HEK293T (cell line): ENCODE data around the gene VSIR.

Source experiments
- CTCF ChIA-PET: fragments of 350-600 bp; formaldehyde crosslinking; extraction: SDS; loops from one replicate; lab custom pipeline; 2021; ENCODE audit warnings: antibody characterized with exemption, inconsistent platforms; lab: Yijun Ruan, JAX
- POLR2A ChIA-PET: fragments of 350-600 bp; formaldehyde crosslinking; extraction: SDS; loops from one replicate; lab custom pipeline; 2020; ENCODE audit warnings: antibody characterized with exemption, inconsistent platforms; lab: Yijun Ruan, JAX
- DNase-seq: peaks from one replicate; pipeline ENCODE4 v3.0.0; 2012; ENCODE audit warnings: mixed read lengths; ENCODE audit errors: extremely low spot score
- ARNT ChIP-seq: fragments of 450-650 bp; IDR thresholded peaks from 2 replicates; pipeline ENCODE4 v1.6.1; 2017; ENCODE audit warnings: mild to moderate bottlenecking
- BHLHE40 ChIP-seq: fragments of 450-650 bp; IDR thresholded peaks from 2 replicates; pipeline ENCODE4 v1.6.1; 2016; ENCODE audit warnings: mild to moderate bottlenecking, moderate library complexity, borderline replicate concordance
- CTBP1 ChIP-seq: fragments of 450-650 bp; IDR thresholded peaks from 2 replicates; pipeline ENCODE4 v1.6.1; 2016; ENCODE audit warnings: borderline replicate concordance
- ELF4 ChIP-seq: fragments of 450-650 bp; IDR thresholded peaks from 2 replicates; pipeline ENCODE4 v1.6.1; 2017; ENCODE audit warnings: antibody characterized with exemption
- FOXA1 ChIP-seq: fragments of 450-650 bp; IDR thresholded peaks from 2 replicates; pipeline ENCODE4 v1.6.1; 2016; ENCODE audit warnings: mild to moderate bottlenecking
- FOXK2 ChIP-seq: fragments of 450-650 bp; IDR thresholded peaks from 2 replicates; pipeline ENCODE4 v1.6.1; 2016; ENCODE audit warnings: mild to moderate bottlenecking
- FOXM1 ChIP-seq: fragments of 450-650 bp; IDR thresholded peaks from 2 replicates; pipeline ENCODE4 v1.6.1; 2017; ENCODE audit warnings: mild to moderate bottlenecking, borderline replicate concordance
- HDGF ChIP-seq: fragments of 450-650 bp; IDR thresholded peaks from 2 replicates; pipeline ENCODE4 v1.6.1; 2017; ENCODE audit warnings: antibody characterized with exemption, borderline replicate concordance
- L3MBTL2 ChIP-seq: fragments of 450-650 bp; conservative IDR thresholded peaks from 2 replicates; pipeline ENCODE4 v1.6.1; 2016; ENCODE audit warnings: mild to moderate bottlenecking
- LEF1 ChIP-seq: fragments of 450-650 bp; IDR thresholded peaks from 2 replicates; pipeline ENCODE4 v1.6.1; 2017; ENCODE audit warnings: mild to moderate bottlenecking, borderline replicate concordance
- NFRKB ChIP-seq: fragments of 450-650 bp; IDR thresholded peaks from 2 replicates; pipeline ENCODE4 v1.6.1; 2016; ENCODE audit warnings: mild to moderate bottlenecking, moderate library complexity
- PKNOX1 ChIP-seq: fragments of 450-650 bp; IDR thresholded peaks from 2 replicates; pipeline ENCODE4 v1.6.1; 2016
- SP1 ChIP-seq: fragments of 450-650 bp; IDR thresholded peaks from 2 replicates; pipeline ENCODE4 v1.6.1; 2017
- SUZ12 ChIP-seq: fragments of 450-650 bp; IDR thresholded peaks from 2 replicates; pipeline ENCODE4 v1.6.1; 2016; ENCODE audit warnings: mild to moderate bottlenecking
- TARDBP ChIP-seq: fragments of 450-650 bp; IDR thresholded peaks from 2 replicates; pipeline ENCODE4 v1.6.1; 2016
- ZNF384 ChIP-seq: fragments of 450-650 bp; IDR thresholded peaks from 2 replicates; pipeline ENCODE4 v1.6.1; 2016

The VSIR gene

DNA sequence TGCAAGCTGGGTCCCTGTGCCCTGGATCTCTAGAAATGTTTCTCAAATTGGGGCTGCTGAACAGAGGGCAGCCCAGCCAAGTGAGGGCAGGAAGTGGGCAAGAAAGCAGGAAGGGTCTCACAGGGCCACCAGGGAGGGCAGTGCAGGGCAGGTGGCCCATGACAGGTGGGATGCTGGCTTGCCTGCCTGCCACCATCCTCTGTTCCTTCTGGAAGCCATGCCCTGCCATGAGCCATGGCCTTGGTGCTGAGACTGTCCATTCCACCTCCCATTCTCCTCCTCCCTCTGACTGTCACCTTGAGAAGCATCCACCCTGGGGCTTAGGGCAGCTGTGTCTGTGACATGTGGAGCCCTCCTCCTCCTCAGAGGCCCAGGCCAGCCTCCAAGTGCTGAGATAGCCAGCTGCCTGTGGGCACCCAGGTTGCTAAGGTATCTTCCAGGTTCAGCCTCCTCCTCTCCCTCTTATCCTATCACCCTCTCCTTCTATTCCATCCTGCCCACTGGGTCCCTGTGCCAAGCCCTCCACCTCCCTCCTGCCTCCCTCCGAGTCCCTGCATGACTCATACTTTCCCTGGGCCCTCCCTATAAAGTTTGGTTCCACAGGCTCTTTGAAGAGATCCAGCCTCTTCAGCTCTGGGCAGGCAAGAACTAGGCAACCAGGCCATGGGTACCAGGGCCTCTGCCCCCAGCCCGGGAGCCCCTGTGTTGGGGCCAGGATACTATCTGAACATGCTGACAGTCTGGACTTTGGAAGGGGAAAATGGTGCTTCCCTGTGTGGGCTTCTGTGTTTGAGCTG is 1.3 kb downstream of the VSIR start:
- ChIA-PET POLR2A (no interaction called here), CTCF (interaction anchor here (1.0 to 1.2 kb wide), 3 partner anchors 10 to 75 kb away, joined by 3 to 4 read pairs (median 3); no protein-coding TSS in a partner anchor)
- TF ChIP-seq FOXM1 (no peak), L3MBTL2 (no peak), FOXK2 (no peak), FOXA1 (no peak), ELF4 (no peak), HDGF (no peak), SP1 (no peak), BHLHE40 (no peak), ARNT (no peak), ZNF384 (no peak), SUZ12 (no peak), TARDBP (no peak), CTBP1 (no peak), LEF1 (no peak), NFRKB (no peak)
- no peak for DNase-seq

- CTCF ChIA-PET: no interaction called here
- POLR2A ChIA-PET: no interaction called here
- no peak for DNase-seq
- TF ChIP-seq FOXM1: no peak
- no peak for TF ChIP-seq PKNOX1
These were observed 2.1 kb downstream of the VSIR start for GRCh38 chr10:71771204-71771603.

DNA sequence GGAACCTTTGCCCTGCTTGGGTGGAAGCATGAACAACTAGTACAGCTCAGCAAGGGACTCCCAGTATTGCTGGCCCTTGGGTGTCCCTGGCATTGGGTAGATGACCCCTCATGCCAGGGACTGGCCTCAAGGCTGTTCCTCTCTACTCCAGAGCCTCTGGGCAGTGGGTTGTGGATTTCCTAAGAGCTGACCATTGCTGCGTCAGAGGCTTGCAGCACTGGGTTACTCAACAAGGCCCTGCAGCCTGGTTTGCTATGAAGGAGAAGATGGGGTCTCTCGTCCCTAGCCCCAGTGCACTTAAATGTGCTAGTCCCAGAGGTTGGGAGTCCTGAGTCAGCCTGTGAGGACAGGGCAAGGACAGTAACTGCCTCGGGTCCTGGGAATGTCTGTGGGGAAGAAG is 2.5 kb downstream of the VSIR start:
- CTCF ChIA-PET: no interaction called here
- DNase-seq: no peak

DNA sequence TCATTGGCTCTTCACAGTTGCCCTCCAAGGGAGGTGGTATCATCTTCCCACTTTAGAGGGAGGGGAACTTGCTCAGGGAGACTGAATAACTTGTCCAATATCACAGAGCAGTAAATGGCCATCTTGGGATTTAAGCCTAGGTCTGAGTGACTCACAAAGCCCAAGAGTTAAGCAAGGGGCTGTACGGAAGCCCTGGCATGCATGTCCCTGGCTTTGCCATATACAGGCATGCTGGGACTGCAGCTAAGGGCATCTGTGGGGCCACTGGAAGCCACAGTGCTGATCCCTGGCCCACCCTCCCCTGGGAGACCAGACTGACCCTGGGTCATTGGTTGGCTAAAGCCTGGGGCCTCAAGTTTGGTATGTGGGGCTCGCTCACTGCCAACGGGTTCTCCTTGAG is 3.1 kb downstream of the VSIR start:
- no peak for DNase-seq

More for the DNA sequence above, 2.5 kb downstream of the VSIR start:
- TF ChIP-seq HDGF: no peak
- POLR2A ChIA-PET: no interaction called here

DNA sequence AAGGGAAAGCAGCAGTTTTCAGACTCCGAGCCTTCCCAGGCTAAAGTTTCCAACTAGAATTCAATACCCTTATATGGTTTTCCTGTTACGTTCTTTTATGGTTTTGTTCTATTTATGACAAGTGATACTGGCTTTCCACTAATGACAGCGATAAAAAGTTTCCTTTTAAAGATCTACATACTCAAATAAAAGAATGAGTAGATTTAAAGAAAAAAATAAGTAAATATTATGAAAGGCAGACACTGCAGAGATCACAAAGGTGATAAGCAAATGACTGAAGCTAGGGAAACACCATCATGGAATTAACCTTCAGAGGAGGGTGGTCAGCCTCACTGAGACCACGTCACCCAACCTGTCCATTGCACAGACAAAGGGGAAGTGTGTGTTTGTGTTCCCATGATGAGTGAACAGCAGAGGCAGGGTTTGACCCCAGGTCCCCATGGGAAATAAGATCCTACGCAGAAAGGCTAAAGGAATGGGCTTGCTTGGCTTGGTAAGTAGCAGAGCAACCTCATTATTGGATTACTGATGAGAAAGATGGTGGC is 4.0 kb downstream of the VSIR start:
- DNase-seq: no peak
- CTCF ChIA-PET: no interaction called here
- POLR2A ChIA-PET: no interaction called here
- TF ChIP-seq FOXA1: no peak
- TF ChIP-seq ZNF384: no peak
- no peak for TF ChIP-seq CTBP1
- TF ChIP-seq SP1: no peak
- TF ChIP-seq NFRKB: no peak
- no peak for TF ChIP-seq TARDBP
- no peak for TF ChIP-seq L3MBTL2
- TF ChIP-seq ARNT: no peak
- TF ChIP-seq FOXM1: no peak
- TF ChIP-seq SUZ12: no peak
- no peak for TF ChIP-seq ELF4
- no peak for TF ChIP-seq BHLHE40
- no peak for TF ChIP-seq PKNOX1
- TF ChIP-seq LEF1: no peak
- TF ChIP-seq FOXK2: no peak
- TF ChIP-seq HDGF: no peak

More for the DNA sequence above, 3.1 kb downstream of the VSIR start:
- POLR2A ChIA-PET: no interaction called here
- CTCF ChIA-PET: no interaction called here
- TF ChIP-seq NFRKB (no peak), SP1 (no peak), ZNF384 (no peak), PKNOX1 (no peak), CTBP1 (no peak), FOXA1 (no peak), ELF4 (no peak), LEF1 (no peak), FOXM1 (no peak), SUZ12 (no peak), L3MBTL2 (no peak), ARNT (no peak), FOXK2 (no peak), TARDBP (no peak), HDGF (no peak), BHLHE40 (no peak)

GRCh38 chr10:71767420-71768035 is 5.8 kb downstream of the VSIR start:
- DNase-seq: no peak
- POLR2A ChIA-PET: no interaction called here
- TF ChIP-seq BHLHE40 (no peak), PKNOX1 (no peak), CTBP1 (no peak), TARDBP (no peak), SP1 (no peak), FOXM1 (no peak)
- CTCF ChIA-PET: no interaction called here
